Measurements from ENCODE around the gene RIMS4. TPM values are rescaled to one million over a fixed set of nuclear protein-coding genes. Genes with fewer than 3 reads are reported as not detected.

The RIMS4 gene
- under 1 TPM in 1 of 2 experiments, not detected in 1; 0.08 TPM for total RNA-seq

- no peaks in the 10 kb centered on the region for H3K4me1 Mint-ChIP-seq
- H3K27ac Mint-ChIP-seq: no peak within 1 kb of the TSS
- H3K27me3 Mint-ChIP-seq: peaks cover 61% of the 10 kb centered on the region
- no peaks in the 10 kb centered on the region for H3K9me3 Mint-ChIP-seq
- peak within 1 kb of the TSS; percentile 46 for H3K4me3 Mint-ChIP-seq
- no peaks in the 10 kb centered on the region for H3K36me3 Mint-ChIP-seq
- peak; percentile 21 for DNase-seq
Measured at GRCh38 chr20:44810391-44811149, at the start of gene RIMS4. TSS of gene RIMS4 (minus strand) at chr20:44810546. CDS start at chr20:44810271, 275 bp downstream.

GRCh38 chr20:44858606-44859360 lies 48.4 kb upstream of the RIMS4 start:
- H3K4me3 Mint-ChIP-seq: no peak overlapping the region
- peaks cover 4% of the 10 kb centered on the region for H3K9me3 Mint-ChIP-seq
- H3K27ac Mint-ChIP-seq: no peak overlapping the region
- no peaks in the 10 kb centered on the region for H3K27me3 Mint-ChIP-seq
- H3K4me1 Mint-ChIP-seq: peaks cover 15% of the 10 kb centered on the region
- H3K36me3 Mint-ChIP-seq: no peaks in the 10 kb centered on the region
- no peak for DNase-seq

GRCh38 chr20:44856856-44857448 lies 46.6 kb upstream of the RIMS4 start:
- Mint-ChIP-seq H3K4me1 (peaks cover 6% of the 10 kb centered on the region), H3K27me3 (no peaks in the 10 kb centered on the region), H3K4me3 (no peak overlapping the region), H3K36me3 (no peaks in the 10 kb centered on the region), H3K9me3 (peaks cover 4% of the 10 kb centered on the region), H3K27ac (peak overlapping the region; percentile 11)
- no peak for DNase-seq

GRCh38 chr20:44856442-44856841 lies 46.1 kb upstream of the RIMS4 start:
- DNase-seq: no peak
- H3K4me3 Mint-ChIP-seq: no peak overlapping the region
- peaks cover 1% of the 10 kb centered on the region for H3K4me1 Mint-ChIP-seq
- peaks cover 4% of the 10 kb centered on the region for H3K9me3 Mint-ChIP-seq
- no peaks in the 10 kb centered on the region for H3K36me3 Mint-ChIP-seq
- no peaks in the 10 kb centered on the region for H3K27me3 Mint-ChIP-seq
- peak overlapping the region; percentile 11 for H3K27ac Mint-ChIP-seq

- DNase-seq: no peak
- no peaks in the 10 kb centered on the region for H3K4me1 Mint-ChIP-seq
- H3K36me3 Mint-ChIP-seq: no peaks in the 10 kb centered on the region
- H3K9me3 Mint-ChIP-seq: peaks cover 2% of the 10 kb centered on the region
- peaks cover 6% of the 10 kb centered on the region for H3K27me3 Mint-ChIP-seq
- no peak overlapping the region for H3K4me3 Mint-ChIP-seq
- no peak overlapping the region for H3K27ac Mint-ChIP-seq
Measured at GRCh38 chr20:44851545-44851944, 41.2 kb upstream of the RIMS4 start.

GRCh38 chr20:44850837-44851236 lies 40.5 kb upstream of the RIMS4 start:
- Mint-ChIP-seq H3K36me3 (no peaks in the 10 kb centered on the region), H3K27me3 (peaks cover 6% of the 10 kb centered on the region), H3K4me1 (no peaks in the 10 kb centered on the region), H3K4me3 (no peak overlapping the region), H3K27ac (no peak overlapping the region), H3K9me3 (no peaks in the 10 kb centered on the region)
- no peak for DNase-seq

GRCh38 chr20:44850272-44850671 lies 39.9 kb upstream of the RIMS4 start:
- DNase-seq: no peak
- Mint-ChIP-seq H3K27me3 (peaks cover 6% of the 10 kb centered on the region), H3K4me3 (no peak overlapping the region), H3K9me3 (no peaks in the 10 kb centered on the region), H3K27ac (no peak overlapping the region), H3K4me1 (no peaks in the 10 kb centered on the region), H3K36me3 (no peaks in the 10 kb centered on the region)

- DNase-seq: no peak
- no peaks in the 10 kb centered on the region for H3K36me3 Mint-ChIP-seq
- no peaks in the 10 kb centered on the region for H3K9me3 Mint-ChIP-seq
- H3K27ac Mint-ChIP-seq: no peak overlapping the region
- H3K4me3 Mint-ChIP-seq: no peak overlapping the region
- peaks cover 6% of the 10 kb centered on the region for H3K27me3 Mint-ChIP-seq
- H3K4me1 Mint-ChIP-seq: no peaks in the 10 kb centered on the region
Measured at GRCh38 chr20:44849703-44850102, 39.4 kb upstream of the RIMS4 start.

GRCh38 chr20:44848254-44849015 lies 38.1 kb upstream of the RIMS4 start:
- H3K4me1 Mint-ChIP-seq: no peaks in the 10 kb centered on the region
- H3K4me3 Mint-ChIP-seq: no peak overlapping the region
- H3K36me3 Mint-ChIP-seq: no peaks in the 10 kb centered on the region
- H3K9me3 Mint-ChIP-seq: no peaks in the 10 kb centered on the region
- H3K27ac Mint-ChIP-seq: no peak overlapping the region
- H3K27me3 Mint-ChIP-seq: peaks cover 6% of the 10 kb centered on the region
- no peak for DNase-seq

GRCh38 chr20:44843876-44844275 lies 33.5 kb upstream of the RIMS4 start:
- Mint-ChIP-seq H3K36me3 (no peaks in the 10 kb centered on the region), H3K27ac (no peak overlapping the region), H3K4me1 (no peaks in the 10 kb centered on the region), H3K4me3 (no peak overlapping the region), H3K9me3 (no peaks in the 10 kb centered on the region), H3K27me3 (peaks cover 9% of the 10 kb centered on the region)
- no peak for DNase-seq

GRCh38 chr20:44841955-44842354 lies 31.6 kb upstream of the RIMS4 start:
- H3K4me3 Mint-ChIP-seq: no peak overlapping the region
- peaks cover 3% of the 10 kb centered on the region for H3K27me3 Mint-ChIP-seq
- H3K36me3 Mint-ChIP-seq: no peaks in the 10 kb centered on the region
- H3K4me1 Mint-ChIP-seq: no peaks in the 10 kb centered on the region
- H3K9me3 Mint-ChIP-seq: no peaks in the 10 kb centered on the region
- DNase-seq: no peak
- H3K27ac Mint-ChIP-seq: no peak overlapping the region

GRCh38 chr20:44840826-44841225 lies 30.5 kb upstream of the RIMS4 start:
- no peak overlapping the region for H3K27ac Mint-ChIP-seq
- H3K4me3 Mint-ChIP-seq: no peak overlapping the region
- no peaks in the 10 kb centered on the region for H3K36me3 Mint-ChIP-seq

GRCh38 chr20:44839481-44839880 lies 29.1 kb upstream of the RIMS4 start:
- H3K4me1 Mint-ChIP-seq: peaks cover 7% of the 10 kb centered on the region
- no peak for DNase-seq
- H3K4me3 Mint-ChIP-seq: no peak overlapping the region
- H3K36me3 Mint-ChIP-seq: no peaks in the 10 kb centered on the region
- peaks cover 3% of the 10 kb centered on the region for H3K27me3 Mint-ChIP-seq
- H3K27ac Mint-ChIP-seq: no peak overlapping the region
- no peaks in the 10 kb centered on the region for H3K9me3 Mint-ChIP-seq

More at GRCh38 chr20:44840826-44841225, 30.5 kb upstream of the RIMS4 start:
- Mint-ChIP-seq H3K27me3 (peaks cover 3% of the 10 kb centered on the region), H3K4me1 (no peaks in the 10 kb centered on the region), H3K9me3 (no peaks in the 10 kb centered on the region)
- DNase-seq: no peak

GRCh38 chr20:44838521-44838920 lies 28.2 kb upstream of the RIMS4 start:
- Mint-ChIP-seq H3K9me3 (no peaks in the 10 kb centered on the region), H3K27ac (no peak overlapping the region), H3K4me1 (peaks cover 7% of the 10 kb centered on the region), H3K36me3 (no peaks in the 10 kb centered on the region), H3K4me3 (no peak overlapping the region), H3K27me3 (peaks cover 3% of the 10 kb centered on the region)
- no peak for DNase-seq

- H3K27ac Mint-ChIP-seq: no peak overlapping the region
- H3K36me3 Mint-ChIP-seq: no peaks in the 10 kb centered on the region
- no peak for DNase-seq
- peaks cover 4% of the 10 kb centered on the region for H3K27me3 Mint-ChIP-seq
- H3K9me3 Mint-ChIP-seq: no peaks in the 10 kb centered on the region
- peaks cover 7% of the 10 kb centered on the region for H3K4me1 Mint-ChIP-seq
- no peak overlapping the region for H3K4me3 Mint-ChIP-seq
Measured at GRCh38 chr20:44837946-44838345, 27.6 kb upstream of the RIMS4 start.

Measured in activated naive CD8-positive, alpha-beta T cell treated with anti-CD3 and anti-CD28 coated beads for 36 hours (primary cell).